GM20000 (cell line): ENCODE data around the gene BCL2L15.

Experiments
- DNase-seq: peaks from one replicate; pipeline ENCODE4 v3.0.0; 2012; ENCODE audit warnings: low spot score
- CTCF ChIP-seq: IDR thresholded peaks from 2 replicates; pipeline ENCODE4 v1.5.1; 2012; ENCODE audit warnings: mild to moderate bottlenecking, control low read depth; ENCODE audit errors: extremely low read depth, missing control alignments

The BCL2L15 gene

GRCh38 chr1:113895961-113896360 is 8.6 kb upstream of the BCL2L15 start:
- DNase-seq: no peak
- TF ChIP-seq CTCF: no peak

- no peak for DNase-seq
- TF ChIP-seq CTCF: no peak
Measured at GRCh38 chr1:113895098-113895497, 7.7 kb upstream of the BCL2L15 start.

- TF ChIP-seq CTCF: no peak
- DNase-seq: no peak
Measured at GRCh38 chr1:113893267-113893666, 5.9 kb upstream of the BCL2L15 start.

- no peak for DNase-seq
- no peak for TF ChIP-seq CTCF
Measured at GRCh38 chr1:113891631-113892220, 4.3 kb upstream of the BCL2L15 start.

GRCh38 chr1:113890816-113891215 is 3.4 kb upstream of the BCL2L15 start:
- no peak for DNase-seq
- TF ChIP-seq CTCF: no peak

GRCh38 chr1:113886417-113887401 is 672 bp downstream of the BCL2L15 start:
- TF ChIP-seq CTCF: no peak
- no peak for DNase-seq

- TF ChIP-seq CTCF: no peak
- DNase-seq: no peak
Measured at GRCh38 chr1:113881661-113882060, 5.7 kb downstream of the BCL2L15 start.
